GM21576 (cell line): ENCODE results near the gene FBXL7.

Source experiments
- ATAC-seq: cut with Tn5 transposase; IDR thresholded peaks from one replicate; pipeline ENCODE4 v1.9.1; 2021; ENCODE audit warnings: mild to moderate bottlenecking, moderate library complexity; ENCODE audit not compliant: unreplicated experiment

FBXL7 gene

GRCh38 chr5:15610216-15610615 is 110.2 kb downstream of the FBXL7 start:
- no peak for ATAC-seq

- ATAC-seq = no peak
Observed at GRCh38 chr5:15611008-15611407, 111.0 kb downstream of the FBXL7 start.

GRCh38 chr5:15612915-15613635 is 113.1 kb downstream of the FBXL7 start:
- no peak for ATAC-seq

- no peak for ATAC-seq
Observed at GRCh38 chr5:15614679-15615078, 114.7 kb downstream of the FBXL7 start.

- no peak for ATAC-seq
Observed at GRCh38 chr5:15615859-15616258, 115.9 kb downstream of the FBXL7 start.

- ATAC-seq = no peak
Observed at GRCh38 chr5:15618938-15619337, 119.0 kb downstream of the FBXL7 start.

- no peak for ATAC-seq
Observed at GRCh38 chr5:15620501-15620900, 120.5 kb downstream of the FBXL7 start.

- ATAC-seq = no peak
Observed at GRCh38 chr5:15621094-15621493, 121.1 kb downstream of the FBXL7 start.

GRCh38 chr5:15623794-15624193 is 123.8 kb downstream of the FBXL7 start:
- no peak for ATAC-seq

- ATAC-seq = no peak
Observed at GRCh38 chr5:15627109-15627508, 127.1 kb downstream of the FBXL7 start.

GRCh38 chr5:15627647-15628046 is 127.7 kb downstream of the FBXL7 start:
- ATAC-seq = no peak

GRCh38 chr5:15630441-15630840 is 130.5 kb downstream of the FBXL7 start:
- no peak for ATAC-seq

- ATAC-seq = no peak
Observed at GRCh38 chr5:15634591-15635288, 134.8 kb downstream of the FBXL7 start.

GRCh38 chr5:15635289-15635616 is 135.3 kb downstream of the FBXL7 start:
- no peak for ATAC-seq

- ATAC-seq = no peak
Observed at GRCh38 chr5:15637345-15637744, 137.4 kb downstream of the FBXL7 start.

GRCh38 chr5:15637886-15638285 is 137.9 kb downstream of the FBXL7 start:
- no peak for ATAC-seq

GRCh38 chr5:15638296-15638695 is 138.3 kb downstream of the FBXL7 start:
- ATAC-seq = no peak

GRCh38 chr5:15639288-15639687 is 139.3 kb downstream of the FBXL7 start:
- no peak for ATAC-seq

GRCh38 chr5:15640116-15640515 is 140.1 kb downstream of the FBXL7 start:
- ATAC-seq = no peak

GRCh38 chr5:15643731-15644130 is 143.8 kb downstream of the FBXL7 start:
- no peak for ATAC-seq

- no peak for ATAC-seq
Observed at GRCh38 chr5:15645381-15646160, 145.6 kb downstream of the FBXL7 start.

GRCh38 chr5:15646371-15646770 is 146.4 kb downstream of the FBXL7 start:
- no peak for ATAC-seq
